Activated CD4-positive, alpha-beta T cell treated with anti-CD3 and anti-CD28 coated beads, Interleukin-2, amount 10 ng/mL, durations not matched to agents 7 days and 5 days (primary cell): ENCODE measurements around the gene RABEP2. TPM values are rescaled to one million over a fixed set of nuclear protein-coding genes. Genes with fewer than 3 reads are reported as not detected.
"Not testable (repeated sequence)": the region's sequence is repeated elsewhere in the genome, so short reads cannot be mapped to it uniquely, and the experiment has no call there.

Experiments
- CTCF ChIA-PET: fragments of 350-600 bp; sonication (Branson Sonifier 250); formaldehyde crosslinking; loops from one replicate; lab custom pipeline; 2021; ENCODE audit warnings: antibody characterized with exemption; lab: Charles Lee
- POLR2A ChIA-PET: fragments of 350-600 bp; sonication (Branson Sonifier 250); formaldehyde crosslinking; loops from one replicate; lab custom pipeline; 2021; ENCODE audit warnings: antibody characterized with exemption; lab: Charles Lee
- DNase-seq: peaks from one replicate; pipeline ENCODE4 v3.0.0-alpha.2; 2020
- H3K27ac Mint-ChIP-seq: one replicate; pipeline ENCODE4 v1.8.0; 2021; ENCODE audit warnings: mild to moderate bottlenecking, moderate library complexity, mixed read lengths
- H3K27me3 Mint-ChIP-seq: one replicate; pipeline ENCODE4 v1.8.0; 2021; ENCODE audit warnings: mixed read lengths
- H3K36me3 Mint-ChIP-seq: one replicate; pipeline ENCODE4 v1.8.0; 2021; ENCODE audit warnings: low read depth, mixed read lengths
- H3K4me1 Mint-ChIP-seq: one replicate; pipeline ENCODE4 v1.8.0; 2021; ENCODE audit warnings: mixed read lengths
- H3K4me3 Mint-ChIP-seq: one replicate; pipeline ENCODE4 v1.8.0; 2021; ENCODE audit warnings: mild to moderate bottlenecking, moderate library complexity, mixed read lengths
- H3K9me3 Mint-ChIP-seq: one replicate; pipeline ENCODE4 v1.8.0; 2021; ENCODE audit warnings: mixed read lengths
- total RNA-seq, 2 experiments: library from RNA; stranded (reverse); gene quantifications; one replicate each; pipeline ENCODE4 v1.2.3, GENCODE V29; 2021

The RABEP2 gene
- total RNA-seq, 2 experiments from 2014 or later = 16.8 to 21.1 TPM

- Mint-ChIP-seq H3K36me3 (no peaks in the 10 kb centered on the region), H3K27me3 (no peaks in the 10 kb centered on the region), H3K27ac (no peak overlapping the region), H3K4me3 (no peak overlapping the region), H3K9me3 (no peaks in the 10 kb centered on the region), H3K4me1 (peaks cover 4% of the 10 kb centered on the region)
- CTCF ChIA-PET = interaction anchor here (0.6 to 0.7 kb wide), 2 partner anchors 9 to 36 kb away, joined by 3 to 6 read pairs; no protein-coding TSS in a partner anchor
- POLR2A ChIA-PET = no interaction called here
- no peak for DNase-seq
Observed at GRCh38 chr16:28899882-28900590, 25.0 kb downstream of the RABEP2 start.

- no peak for DNase-seq
- H3K27ac Mint-ChIP-seq = no peak overlapping the region
- ChIA-PET POLR2A (no interaction called here), CTCF (interaction anchor here (0.7 kb wide), 1 partner anchor 24 kb away, joined by 4 read pairs; no protein-coding TSS in a partner anchor)
- H3K36me3 Mint-ChIP-seq = no peaks in the 10 kb centered on the region
- no peaks in the 10 kb centered on the region for H3K27me3 Mint-ChIP-seq
- H3K4me1 Mint-ChIP-seq = peaks cover 4% of the 10 kb centered on the region
- H3K9me3 Mint-ChIP-seq = no peaks in the 10 kb centered on the region
- H3K4me3 Mint-ChIP-seq = no peak overlapping the region
Observed at GRCh38 chr16:28898942-28899341, 26.1 kb downstream of the RABEP2 start.

- POLR2A ChIA-PET = no interaction called here
- Mint-ChIP-seq H3K9me3 (no peaks in the 10 kb centered on the region), H3K27ac (no peak overlapping the region), H3K36me3 (no peaks in the 10 kb centered on the region), H3K4me3 (no peak overlapping the region), H3K27me3 (no peaks in the 10 kb centered on the region), H3K4me1 (peaks cover 4% of the 10 kb centered on the region)
- CTCF ChIA-PET = interaction anchor here (1.1 to 1.7 kb wide), 2 partner anchors 9 to 910 kb away, joined by 3 read pairs; no protein-coding TSS in a partner anchor
- no peak for DNase-seq
Observed at GRCh38 chr16:28898266-28898665, 26.8 kb downstream of the RABEP2 start.

GRCh38 chr16:28897826-28898225 is 27.2 kb downstream of the RABEP2 start:
- Mint-ChIP-seq H3K36me3 (no peaks in the 10 kb centered on the region), H3K27me3 (no peaks in the 10 kb centered on the region), H3K9me3 (no peaks in the 10 kb centered on the region), H3K4me1 (peaks cover 4% of the 10 kb centered on the region), H3K27ac (no peak overlapping the region), H3K4me3 (no peak overlapping the region)
- ChIA-PET CTCF (interaction anchor here (0.5 to 1.7 kb wide), 3 partner anchors 9 to 910 kb away, joined by 3 read pairs; no protein-coding TSS in a partner anchor), POLR2A (no interaction called here)
- no peak for DNase-seq

- Mint-ChIP-seq H3K4me1 (peaks cover 2% of the 10 kb centered on the region), H3K4me3 (no peak overlapping the region), H3K27me3 (no peaks in the 10 kb centered on the region), H3K36me3 (no peaks in the 10 kb centered on the region), H3K9me3 (no peaks in the 10 kb centered on the region), H3K27ac (peak overlapping the region; percentile 25)
- ChIA-PET POLR2A (no interaction called here), CTCF (interaction anchor here (0.9 to 1.4 kb wide), 2 partner anchors 10 to 76 kb away, joined by 4 to 6 read pairs; no protein-coding TSS in a partner anchor)
- DNase-seq = no peak
Observed at GRCh38 chr16:28895609-28896008, 29.4 kb downstream of the RABEP2 start.

GRCh38 chr16:28893291-28893690 is 31.7 kb downstream of the RABEP2 start:
- no peaks in the 10 kb centered on the region for H3K36me3 Mint-ChIP-seq
- ChIA-PET CTCF (interaction anchor here (0.6 kb wide), 2 partner anchors 51 to 58 kb away, joined by 3 read pairs; partner anchors contain the start of gene NFATC2IP), POLR2A (interaction anchor here (0.6 kb wide), 1 partner anchor 399 kb away, joined by 3 read pairs; no protein-coding TSS in a partner anchor)

GRCh38 chr16:28891964-28892890 is 32.8 kb downstream of the RABEP2 start:
- Mint-ChIP-seq H3K36me3 (no peaks in the 10 kb centered on the region), H3K4me3 (no peak overlapping the region), H3K27ac (no peak overlapping the region), H3K4me1 (no peaks in the 10 kb centered on the region), H3K9me3 (no peaks in the 10 kb centered on the region), H3K27me3 (no peaks in the 10 kb centered on the region)
- ChIA-PET POLR2A (no interaction called here), CTCF (no interaction called here)
- DNase-seq = no peak

More at GRCh38 chr16:28893291-28893690, 31.7 kb downstream of the RABEP2 start:
- no peak overlapping the region for H3K4me3 Mint-ChIP-seq
- no peak for DNase-seq
- no peaks in the 10 kb centered on the region for H3K27me3 Mint-ChIP-seq
- no peaks in the 10 kb centered on the region for H3K9me3 Mint-ChIP-seq
- no peak overlapping the region for H3K27ac Mint-ChIP-seq
- H3K4me1 Mint-ChIP-seq = no peaks in the 10 kb centered on the region

GRCh38 chr16:28890355-28890754 is 34.7 kb downstream of the RABEP2 start:
- H3K4me1 Mint-ChIP-seq, H3K27ac Mint-ChIP-seq, DNase-seq, H3K36me3 Mint-ChIP-seq, POLR2A ChIA-PET, H3K4me3 Mint-ChIP-seq, H3K27me3 Mint-ChIP-seq, H3K9me3 Mint-ChIP-seq: not testable (repeated sequence)
- CTCF ChIA-PET = interaction anchor here (0.6 to 2.0 kb wide), 3 partner anchors 10 to 33 kb away, joined by 3 to 6 read pairs (median 6); no protein-coding TSS in a partner anchor

- Mint-ChIP-seq H3K4me3 (no peak overlapping the region), H3K4me1 (no peaks in the 10 kb centered on the region), H3K9me3 (no peaks in the 10 kb centered on the region), H3K36me3 (no peaks in the 10 kb centered on the region), H3K27ac (no peak overlapping the region), H3K27me3 (no peaks in the 10 kb centered on the region)
- CTCF ChIA-PET = interaction anchor here (0.6 to 2.2 kb wide), 6 partner anchors 9 to 459 kb away, joined by 3 to 7 read pairs (median 6); no protein-coding TSS in a partner anchor
- POLR2A ChIA-PET = no interaction called here
- DNase-seq = no peak
Observed at GRCh38 chr16:28886945-28887344, 38.1 kb downstream of the RABEP2 start.

- Mint-ChIP-seq H3K4me1 (peaks cover 16% of the 10 kb centered on the region), H3K27me3 (peaks cover 1% of the 10 kb centered on the region), H3K4me3 (no peak overlapping the region), H3K27ac (no peak overlapping the region), H3K9me3 (no peaks in the 10 kb centered on the region), H3K36me3 (no peaks in the 10 kb centered on the region)
- no peak for DNase-seq
- ChIA-PET POLR2A (no interaction called here), CTCF (no interaction called here)
Observed at GRCh38 chr16:28884045-28884444, 41.0 kb downstream of the RABEP2 start.

GRCh38 chr16:28883221-28883996 is 41.6 kb downstream of the RABEP2 start:
- H3K27me3 Mint-ChIP-seq = peaks cover 1% of the 10 kb centered on the region
- POLR2A ChIA-PET = interaction anchor here (0.7 kb wide), 1 partner anchor 26 kb away, joined by 3 read pairs; no protein-coding TSS in a partner anchor

More at GRCh38 chr16:28883221-28883996, 41.6 kb downstream of the RABEP2 start:
- Mint-ChIP-seq H3K36me3 (no peaks in the 10 kb centered on the region), H3K4me3 (no peak overlapping the region), H3K4me1 (peaks cover 21% of the 10 kb centered on the region), H3K9me3 (no peaks in the 10 kb centered on the region), H3K27ac (no peak overlapping the region)
- CTCF ChIA-PET = no interaction called here
- DNase-seq = no peak
